Activated CD8-positive, alpha-beta memory T cell treated with anti-CD3 and anti-CD28 coated beads, Interleukin-2, amount 50 U/mL, for 1 hour (primary cell): ENCODE data around the gene FAU.

Source experiments
- DNase-seq: peaks from one replicate; pipeline ENCODE4 v3.0.0-alpha.2; 2020; ENCODE audit errors: extremely low read depth

FAU gene

DNA sequence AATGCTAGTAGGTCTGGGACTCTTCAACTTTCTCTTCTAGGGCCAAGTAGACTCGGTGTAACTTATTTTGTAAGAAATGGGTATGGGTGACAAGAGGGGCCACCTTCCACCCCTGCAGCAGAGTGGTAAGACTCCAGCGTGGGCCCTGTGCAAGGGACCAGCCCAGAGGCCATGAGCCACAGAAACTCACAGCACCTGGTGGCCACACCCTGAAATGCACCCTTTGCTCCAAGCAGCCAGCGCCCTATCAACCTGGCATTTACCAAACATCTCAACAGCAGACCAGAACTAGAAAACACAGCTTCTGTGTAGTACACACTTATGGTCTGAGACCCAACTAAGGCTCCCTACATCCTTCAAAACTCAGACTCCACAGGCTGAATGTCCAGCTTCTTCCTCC lies 43.8 kb downstream of the FAU start:
- DNase-seq: no peak

DNA sequence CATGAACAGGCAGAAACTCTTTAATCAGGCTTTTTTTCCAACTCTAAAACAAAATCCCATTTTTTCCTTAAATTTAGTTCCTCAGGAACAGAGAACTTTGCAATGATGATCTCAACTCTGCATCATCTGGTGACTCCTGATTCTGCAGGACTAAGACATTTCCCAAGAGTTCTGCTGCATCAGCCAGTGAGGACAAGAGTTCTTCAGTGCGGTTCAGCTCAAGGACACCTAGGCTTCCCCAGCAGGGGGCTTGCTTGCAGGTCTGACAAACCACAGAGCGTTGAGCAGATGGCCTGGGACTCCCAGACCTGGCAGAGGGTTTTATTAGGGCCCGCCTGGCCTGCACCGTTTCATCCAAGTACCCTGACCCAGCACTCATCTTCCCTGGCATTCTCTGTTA lies 44.5 kb downstream of the FAU start:
- no peak for DNase-seq

DNA sequence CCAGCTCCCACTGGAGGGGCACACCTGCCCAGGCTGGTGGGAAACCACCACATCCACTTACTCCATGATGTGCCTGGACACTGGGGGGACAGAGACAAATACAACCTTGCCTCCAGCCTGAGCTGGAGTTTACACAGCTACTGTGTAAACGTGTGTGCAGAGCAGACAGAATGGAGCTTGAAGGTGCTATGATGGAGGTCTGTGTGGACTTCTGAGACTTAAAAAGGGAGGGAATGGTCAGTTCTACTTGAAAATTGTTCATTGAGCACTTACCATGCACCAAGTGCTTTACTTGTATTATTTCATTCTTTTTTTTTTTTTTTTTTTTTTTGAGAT lies 49.3 kb downstream of the FAU start:
- DNase-seq: no peak

DNA sequence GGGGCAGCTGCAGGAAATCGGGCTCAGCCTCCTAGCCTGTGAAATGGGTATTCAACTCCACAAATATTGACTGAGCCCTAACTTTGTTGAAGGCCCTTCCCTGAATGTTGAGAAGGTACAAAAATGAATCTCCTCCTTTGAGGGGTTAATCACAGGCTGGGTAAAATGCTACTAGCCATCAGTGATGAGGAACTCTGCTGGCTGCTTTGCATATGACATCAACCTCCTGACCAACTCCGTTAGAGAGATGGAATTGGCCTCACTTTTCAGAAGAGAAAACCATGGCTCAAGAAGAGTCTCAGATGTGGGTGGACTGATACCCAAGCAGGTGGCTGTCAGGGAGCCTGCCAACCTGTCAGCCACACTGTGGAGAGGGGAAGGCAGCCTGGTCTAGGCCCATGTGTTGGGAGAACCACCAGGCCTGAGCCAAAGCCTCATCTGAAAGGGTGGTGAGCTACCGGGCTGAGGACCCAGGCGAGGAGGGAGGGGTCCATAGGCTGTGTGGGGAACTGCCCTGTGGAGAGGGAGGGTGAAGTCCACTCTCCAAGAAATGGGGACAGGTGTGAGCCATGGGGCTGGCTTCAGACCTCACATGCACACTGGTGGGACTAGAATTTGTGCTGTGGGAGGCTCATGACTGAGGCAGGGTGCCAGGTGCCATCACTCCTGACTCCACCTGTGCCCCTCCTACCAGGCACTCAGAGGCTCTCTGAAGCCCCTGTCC lies 49.9 kb downstream of the FAU start:
- DNase-seq: no peak
